Gastroesophageal sphincter (tissue), 4 donors: ENCODE results near the gene TBPL2. TPM values are rescaled to one million over a fixed set of nuclear protein-coding genes. Genes with fewer than 3 reads are reported as not detected.

Experiments used
- ATAC-seq: fragments of 150-250 bp; one replicate; pipeline ENCODE4 v1.9.1; 2016; ENCODE audit warnings: mild to moderate bottlenecking, moderate library complexity
- H3K27ac ChIP-seq, 4 donors: fragments of 200-600 bp; sonication (generic) in 3 of 4; 1 replicate in 3 of 4; 2 replicates in 1 of 4; pipeline ENCODE4 v1.5.1; 2016 to 2019
- H3K27me3 ChIP-seq: fragments of 200-600 bp; sonication (generic); one replicate; pipeline ENCODE4 v1.5.1; 2019
- H3K36me3 ChIP-seq, 2 donors: fragments of 200-600 bp; sonication (generic); one replicate each; pipeline ENCODE4 v1.5.1; 2019; ENCODE audit warnings: control low read depth in 1 of 2
- H3K4me1 ChIP-seq, 3 donors: fragments of 200-600 bp; sonication (generic); 1 replicate in 2 of 3; 2 replicates in 1 of 3; pipeline ENCODE4 v1.5.1; 2016 to 2019; ENCODE audit warnings: control low read depth in 2 of 3
- H3K4me3 ChIP-seq, 2 donors: fragments of 200-600 bp; sonication (generic); one replicate each; pipeline ENCODE4 v1.5.1; 2019; ENCODE audit warnings: mild to moderate bottlenecking in 1 of 2, moderate library complexity in 1 of 2
- H3K9me3 ChIP-seq, 3 donors: fragments of 200-600 bp; sonication (generic); one replicate each; pipeline ENCODE4 v1.5.1; 2017 to 2019; ENCODE audit warnings: control low read depth in 2 of 3
- EP300 ChIP-seq: sonication (generic); formaldehyde crosslinking; IDR thresholded peaks from one replicate; pipeline ENCODE4 v1.6.1; 2017; ENCODE audit warnings: antibody characterized with exemption, mild to moderate bottlenecking
- POLR2A ChIP-seq, 2 donors: fragments of 450-650 bp; IDR thresholded peaks; one replicate each; pipeline ENCODE4 v1.6.1; 2017; ENCODE audit warnings: antibody characterized with exemption in 2 of 2, mild to moderate bottlenecking in 2 of 2, moderate library complexity in 1 of 2
- POLR2AphosphoS5 ChIP-seq: sonication (generic); formaldehyde crosslinking; IDR thresholded peaks from one replicate; pipeline ENCODE4 v1.6.1; 2017; ENCODE audit warnings: antibody characterized with exemption
- WGBS, 2 donors: methylation state at CpG; one replicate each; pipeline ENCODE4 v1.1.5; 2018; ENCODE audit warnings: low coverage in 1 of 2; 5-methylcytosine and 5-hydroxymethylcytosine counted together
- total RNA-seq, 4 donors: library from RNA; depleted of rRNA; stranded (reverse); fragments of >200 nt; gene quantifications; one replicate each; pipeline ENCODE4 v1.1.0, GENCODE V29; 2016
- TF ChIP-seq, protein P1 (sequence below), 4 experiments: fragments of 200-600 bp in 2 of 4; fragments of 450-650 bp in 2 of 4; sonication (generic) in 1 of 4; IDR thresholded peaks; one replicate each; pipeline ENCODE4 v1.5.1; 2017 to 2019; ENCODE audit warnings: antibody characterized with exemption in 4 of 4, mild to moderate bottlenecking in 2 of 4, moderate library complexity in 2 of 4

The TBPL2 gene
- total RNA-seq, 4 donors from 2014 or later = not detected

DNA sequence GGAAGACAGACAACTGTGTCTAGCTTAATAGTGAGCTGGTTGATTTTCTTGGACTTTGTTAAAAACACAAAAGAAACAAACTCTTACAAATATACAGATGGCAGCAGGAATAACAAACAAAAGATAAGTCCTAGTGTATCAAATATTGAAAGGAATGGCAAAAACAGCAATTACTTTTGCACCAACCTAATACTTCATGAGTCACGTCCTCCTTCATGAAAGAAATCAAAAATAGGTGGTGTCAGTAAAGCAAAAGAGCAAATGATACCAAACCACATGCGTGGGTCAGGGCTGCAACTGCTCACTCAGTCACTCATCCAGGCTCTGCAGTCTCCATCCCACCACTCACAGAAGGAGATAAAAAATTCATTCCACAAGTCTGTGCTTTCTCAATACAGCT is 40.6 kb downstream of the TBPL2 start:
- Histone ChIP-seq H3K4me3 (no peak overlapping the region), H3K9me3 (no peaks in the 10 kb centered on the region), H3K27me3 (no peaks in the 10 kb centered on the region), H3K36me3 (peaks cover 0 to 20% of the 10 kb centered on the region in 2 donors), H3K27ac (peak overlapping the region in 1 of 4 donors; percentile 62), H3K4me1 (peaks cover 0 to 35% (median 3%) of the 10 kb centered on the region in 3 donors)
- TF ChIP-seq POLR2AphosphoS5 (no peak), POLR2A (IDR thresholded peaks at IDR 0.05) (no peak)
- TF ChIP-seq, protein P1, sequence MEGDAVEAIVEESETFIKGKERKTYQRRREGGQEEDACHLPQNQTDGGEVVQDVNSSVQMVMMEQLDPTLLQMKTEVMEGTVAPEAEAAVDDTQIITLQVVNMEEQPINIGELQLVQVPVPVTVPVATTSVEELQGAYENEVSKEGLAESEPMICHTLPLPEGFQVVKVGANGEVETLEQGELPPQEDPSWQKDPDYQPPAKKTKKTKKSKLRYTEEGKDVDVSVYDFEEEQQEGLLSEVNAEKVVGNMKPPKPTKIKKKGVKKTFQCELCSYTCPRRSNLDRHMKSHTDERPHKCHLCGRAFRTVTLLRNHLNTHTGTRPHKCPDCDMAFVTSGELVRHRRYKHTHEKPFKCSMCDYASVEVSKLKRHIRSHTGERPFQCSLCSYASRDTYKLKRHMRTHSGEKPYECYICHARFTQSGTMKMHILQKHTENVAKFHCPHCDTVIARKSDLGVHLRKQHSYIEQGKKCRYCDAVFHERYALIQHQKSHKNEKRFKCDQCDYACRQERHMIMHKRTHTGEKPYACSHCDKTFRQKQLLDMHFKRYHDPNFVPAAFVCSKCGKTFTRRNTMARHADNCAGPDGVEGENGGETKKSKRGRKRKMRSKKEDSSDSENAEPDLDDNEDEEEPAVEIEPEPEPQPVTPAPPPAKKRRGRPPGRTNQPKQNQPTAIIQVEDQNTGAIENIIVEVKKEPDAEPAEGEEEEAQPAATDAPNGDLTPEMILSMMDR (IDR thresholded peaks at IDR 0.05) = no peak
- ATAC-seq = no peak
- 67 to 75% methylated on average over 2 of the region's 2 CpGs for WGBS, 2 donors

DNA sequence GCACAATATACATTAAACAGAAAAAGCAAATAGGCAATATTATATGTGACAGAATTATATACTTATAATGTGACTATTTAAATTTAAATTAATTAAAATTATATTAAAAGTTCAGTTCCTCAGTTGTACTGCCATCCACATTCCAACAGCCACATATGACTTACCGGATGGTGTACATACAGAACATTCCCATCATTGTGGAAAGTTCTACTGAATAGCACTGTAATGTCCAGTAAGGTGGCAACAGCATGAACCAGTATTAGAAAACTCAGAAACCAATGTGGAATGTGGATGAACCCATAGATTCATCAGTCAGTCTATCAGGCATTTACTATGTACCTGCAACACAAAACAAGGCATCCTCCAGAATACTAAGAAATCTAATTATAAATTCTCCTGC is 41.2 kb downstream of the TBPL2 start:
- H3K9me3 ChIP-seq = no peaks in the 10 kb centered on the region
- peaks cover 0 to 28% (median 3%) of the 10 kb centered on the region in 3 donors for H3K4me1 ChIP-seq
- TF ChIP-seq, protein P1 (IDR thresholded peaks at IDR 0.05) = no peak
- no peak for TF ChIP-seq POLR2AphosphoS5
- no peak for TF ChIP-seq POLR2A (IDR thresholded peaks at IDR 0.05)
- no peak for TF ChIP-seq EP300
- peak overlapping the region in 3 of 4 donors; percentile 11 to 62 (median 19) for H3K27ac ChIP-seq
- 80 to 100% methylated on average over 1 of the region's 1 CpG for WGBS, 2 donors
- no peaks in the 10 kb centered on the region for H3K27me3 ChIP-seq
- no peak overlapping the region for H3K4me3 ChIP-seq
- no peak for ATAC-seq
- H3K36me3 ChIP-seq = peaks cover 0 to 27% of the 10 kb centered on the region in 2 donors

DNA sequence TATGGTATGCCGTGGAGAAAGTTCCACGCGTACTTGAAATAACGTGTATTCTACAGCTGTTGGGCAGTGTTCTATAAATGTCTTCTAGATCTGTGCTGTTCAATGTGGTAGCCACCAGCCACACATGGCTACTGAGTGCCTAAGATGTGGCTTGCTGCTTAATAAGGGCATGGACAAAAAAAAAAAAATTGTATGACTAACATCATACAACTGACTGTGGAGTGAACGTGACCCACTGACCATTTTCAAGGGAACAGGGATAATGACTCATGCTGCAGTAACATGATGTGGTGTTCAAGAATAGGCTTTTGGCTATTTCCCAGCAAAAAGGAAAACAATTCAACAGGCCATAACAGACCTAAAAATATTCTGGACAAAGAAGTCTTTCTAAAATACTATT is 41.7 kb downstream of the TBPL2 start:
- Histone ChIP-seq H3K9me3 (no peaks in the 10 kb centered on the region), H3K27ac (peak overlapping the region in 3 of 4 donors; percentile 11 to 62 (median 19)), H3K4me3 (no peak overlapping the region), H3K4me1 (peaks cover 0 to 27% (median 3%) of the 10 kb centered on the region in 3 donors), H3K36me3 (peaks cover 0 to 31% of the 10 kb centered on the region in 2 donors), H3K27me3 (no peaks in the 10 kb centered on the region)
- ATAC-seq = peak; percentile 73
- WGBS, 2 donors = 60 to 73% methylated on average over 5 of the region's 5 CpGs
- no peak for TF ChIP-seq EP300
- TF ChIP-seq POLR2AphosphoS5 = peak; percentile 85
- TF ChIP-seq, protein P1 (IDR thresholded peaks at IDR 0.05) = no peak

DNA sequence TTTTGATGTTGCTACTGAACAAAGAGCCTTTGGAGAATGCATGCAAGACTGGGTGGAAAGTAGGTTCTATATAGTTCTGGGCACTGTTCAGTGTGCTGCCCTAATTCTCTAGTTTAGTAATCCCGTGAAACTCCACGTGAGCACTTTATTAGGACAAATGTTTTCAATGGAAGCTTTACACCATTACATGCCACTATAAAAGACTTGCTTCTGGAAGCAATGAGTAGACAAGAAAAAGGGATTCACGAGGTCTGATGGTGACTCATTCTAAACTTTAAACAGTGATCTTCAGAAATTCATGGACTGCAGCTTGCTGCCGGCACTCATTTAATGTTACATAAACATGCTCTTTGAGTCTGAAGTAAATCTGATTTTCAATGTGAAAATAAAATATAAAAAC is 51.1 kb downstream of the TBPL2 start:
- WGBS, 2 donors = 39 to 48% methylated on average over 4 of the region's 4 CpGs
- H3K27ac ChIP-seq = peak overlapping the region in 3 of 4 donors; percentile 26 to 46 (median 41)
- H3K27me3 ChIP-seq = no peaks in the 10 kb centered on the region
- no peak overlapping the region for H3K4me3 ChIP-seq
- peaks cover 0 to 77% of the 10 kb centered on the region in 2 donors for H3K36me3 ChIP-seq
- H3K9me3 ChIP-seq = no peaks in the 10 kb centered on the region
- ATAC-seq = peak; percentile 57
- H3K4me1 ChIP-seq = peaks cover 0 to 21% (median 0%) of the 10 kb centered on the region in 3 donors
- TF ChIP-seq POLR2A (IDR thresholded peaks at IDR 0.05) (no peak), POLR2AphosphoS5 (peak; percentile 59)

DNA sequence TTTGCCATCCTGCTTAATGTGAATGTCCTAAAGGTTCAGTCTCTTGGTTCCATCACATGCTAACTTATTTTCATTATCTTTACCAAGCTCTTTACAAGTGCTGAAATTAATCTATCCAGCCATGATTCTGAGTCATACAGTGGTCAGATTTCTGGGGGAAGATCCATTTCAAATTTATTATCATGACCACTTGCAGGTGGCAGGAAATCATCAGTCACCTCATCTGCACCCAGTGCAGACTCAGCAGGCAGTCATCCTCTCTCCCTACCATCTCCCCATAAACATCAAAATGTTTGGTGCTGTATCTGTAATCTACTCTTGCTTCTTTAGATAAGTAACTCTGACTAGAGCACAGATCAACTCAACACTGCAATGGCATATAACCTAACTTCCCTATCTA is 52.3 kb downstream of the TBPL2 start:
- Histone ChIP-seq H3K36me3 (peaks cover 0 to 82% of the 10 kb centered on the region in 2 donors), H3K27ac (no peak overlapping the region), H3K27me3 (no peaks in the 10 kb centered on the region), H3K4me1 (peaks cover 0 to 29% (median 0%) of the 10 kb centered on the region in 3 donors), H3K4me3 (no peak overlapping the region), H3K9me3 (no peaks in the 10 kb centered on the region)
- ATAC-seq = no peak
- TF ChIP-seq POLR2A (IDR thresholded peaks at IDR 0.05) (no peak), EP300 (no peak), POLR2AphosphoS5 (no peak)
- TF ChIP-seq, protein P1 (IDR thresholded peaks at IDR 0.05) = no peak
